Ovary (tissue), 9 donors: ENCODE measurements around the gene FRY. TPM values are rescaled to one million over a fixed set of nuclear protein-coding genes. Genes with fewer than 3 reads are reported as not detected.

Source experiments
- DNase-seq, 5 donors: peaks; one replicate each; pipeline ENCODE4 v3.0.0-alpha.2; 2019 to 2020
- H3K27ac ChIP-seq, 2 donors: fragments of 200-600 bp; one replicate each; pipeline versions ENCODE4 v1.5.1 to v1.8.0; 2019 to 2022
- H3K27me3 ChIP-seq: fragments of 200-600 bp; one replicate; pipeline ENCODE4 v1.8.0; 2022
- H3K36me3 ChIP-seq: fragments of 200-600 bp; sonication (generic); one replicate; pipeline ENCODE4 v1.5.1; 2019
- H3K4me1 ChIP-seq: one replicate; pipeline ENCODE4 v1.8.1; 2013; ENCODE audit warnings: mild to moderate bottlenecking, moderate library complexity; ENCODE audit not compliant: insufficient read depth
- H3K4me3 ChIP-seq: fragments of 200-600 bp; sonication (generic); one replicate; pipeline ENCODE4 v1.5.1; 2017
- H3K9me3 ChIP-seq, 2 donors: fragments of 200-600 bp in 1 of 2; sonication (generic) in 1 of 2; one replicate each; pipeline versions ENCODE4 v1.5.1 to v1.8.1; 2013 to 2019; ENCODE audit warnings: mild to moderate bottlenecking in 1 of 2, moderate library complexity in 1 of 2
- EP300 ChIP-seq: sonication (generic); formaldehyde crosslinking; IDR thresholded peaks from one replicate; pipeline ENCODE4 v1.6.1; 2017; ENCODE audit warnings: antibody characterized with exemption
- POLR2A ChIP-seq: fragments of 450-650 bp; IDR thresholded peaks from one replicate; pipeline ENCODE4 v1.6.1; 2017; ENCODE audit warnings: antibody characterized with exemption, mild to moderate bottlenecking, moderate library complexity
- WGBS, 3 donors: extraction: QIAGEN DNeasy Blood & Tissue Kit in 1 of 3; methylation state at CpG; one replicate each; pipeline versions ENCODE4 v1.1.5 to v1.1.7; 2013 to 2017; 5-methylcytosine and 5-hydroxymethylcytosine counted together
- intact Hi-C, 4 donors: fragments of 100-400 bp; cut with DNase I; formaldehyde crosslinking; loops; one replicate each; pipeline versions ENCODE4 v1.11.0 to v1.15.1; 2022 to 2023
- polyA plus RNA-seq, 2 donors: library from polyadenylated mRNA; stranded (reverse); fragments of 200-250 nt in 1 of 2; fragments of 350-450 nt in 1 of 2; fragmentation: Illumina TruSeq in 1 of 2; extraction: RNeasy Lipid Tissue Mini Kit (QIAGEN cat#74804) in 1 of 2; gene quantifications; one replicate each; pipeline ENCODE4 v1.2.3, GENCODE V29; 2013 to 2014
- total RNA-seq, 7 donors: library from RNA; depleted of rRNA in 2 of 7; stranded (reverse); fragments of >200 nt in 2 of 7; fragmentation: NEBNext Ultra II Directional in 3 of 7; extraction: Animal tissue kit (Norgen Biotek cat#: 25700) in 3 of 7; gene quantifications; one replicate each; pipeline versions ENCODE4 v1.1.0 to v1.2.4, GENCODE V29; 2016 to 2023
- TF ChIP-seq, protein P1 (sequence below), 3 donors: fragments of 450-650 bp in 2 of 3; fragments of 200-600 bp in 1 of 3; IDR thresholded peaks; one replicate each; pipeline versions ENCODE4 v1.5.1 to v1.8.0; 2016 to 2022; ENCODE audit warnings: antibody characterized with exemption in 3 of 3, mild to moderate bottlenecking in 1 of 3
- donor health status: DM: no; HTN: no; CAD: no; lungs with moderate emphysema.
- donor health status: DM: no; HTN: no; CAD: no.
- donor health status: Bipolar disorder and iron deficiency.
- donor health status: DM: yes; HTN: yes; CAD: no.
- donor health status: DM: no; HTN: no; CAD: no.
- donor health status: DM: yes; HTN: yes; CAD: no.

FRY gene
- total and polyA plus RNA-seq, 9 donors: 11.6 to 36.7 (median 19.4) TPM

GRCh38 chr13:32080328-32080744, 48.8 kb downstream of the FRY start:
- DNase-seq: no peak
- no peak for TF ChIP-seq POLR2A
- no peak for TF ChIP-seq EP300
- TF ChIP-seq, protein P1, sequence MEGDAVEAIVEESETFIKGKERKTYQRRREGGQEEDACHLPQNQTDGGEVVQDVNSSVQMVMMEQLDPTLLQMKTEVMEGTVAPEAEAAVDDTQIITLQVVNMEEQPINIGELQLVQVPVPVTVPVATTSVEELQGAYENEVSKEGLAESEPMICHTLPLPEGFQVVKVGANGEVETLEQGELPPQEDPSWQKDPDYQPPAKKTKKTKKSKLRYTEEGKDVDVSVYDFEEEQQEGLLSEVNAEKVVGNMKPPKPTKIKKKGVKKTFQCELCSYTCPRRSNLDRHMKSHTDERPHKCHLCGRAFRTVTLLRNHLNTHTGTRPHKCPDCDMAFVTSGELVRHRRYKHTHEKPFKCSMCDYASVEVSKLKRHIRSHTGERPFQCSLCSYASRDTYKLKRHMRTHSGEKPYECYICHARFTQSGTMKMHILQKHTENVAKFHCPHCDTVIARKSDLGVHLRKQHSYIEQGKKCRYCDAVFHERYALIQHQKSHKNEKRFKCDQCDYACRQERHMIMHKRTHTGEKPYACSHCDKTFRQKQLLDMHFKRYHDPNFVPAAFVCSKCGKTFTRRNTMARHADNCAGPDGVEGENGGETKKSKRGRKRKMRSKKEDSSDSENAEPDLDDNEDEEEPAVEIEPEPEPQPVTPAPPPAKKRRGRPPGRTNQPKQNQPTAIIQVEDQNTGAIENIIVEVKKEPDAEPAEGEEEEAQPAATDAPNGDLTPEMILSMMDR (IDR thresholded peaks at IDR 0.05): no peak
- 72 to 85% (median 80%) methylated on average over 1 of the region's 1 CpG for WGBS, 3 donors
- no peak overlapping the region for H3K4me3 ChIP-seq
- no peaks in the 10 kb centered on the region for H3K4me1 ChIP-seq
- H3K27me3 ChIP-seq: no peaks in the 10 kb centered on the region
- intact Hi-C loops: no loop called here
- H3K27ac ChIP-seq: no peak overlapping the region
- H3K9me3 ChIP-seq: no peaks in the 10 kb centered on the region
- no peaks in the 10 kb centered on the region for H3K36me3 ChIP-seq

- no peaks in the 10 kb centered on the region for H3K9me3 ChIP-seq
- no peak overlapping the region for H3K4me3 ChIP-seq
- DNase-seq: no peak
- TF ChIP-seq, protein P1 (IDR thresholded peaks at IDR 0.05): no peak
- TF ChIP-seq EP300 (no peak), POLR2A (no peak)
- WGBS, 3 donors: 94 to 98% (median 96%) methylated on average over 2 of the region's 2 CpGs
- intact Hi-C loops: no loop called here
- no peaks in the 10 kb centered on the region for H3K4me1 ChIP-seq
- no peak overlapping the region for H3K27ac ChIP-seq
- H3K27me3 ChIP-seq: no peaks in the 10 kb centered on the region
- no peaks in the 10 kb centered on the region for H3K36me3 ChIP-seq
Observed at GRCh38 chr13:32081591-32081990, 50.0 kb downstream of the FRY start.

DNA sequence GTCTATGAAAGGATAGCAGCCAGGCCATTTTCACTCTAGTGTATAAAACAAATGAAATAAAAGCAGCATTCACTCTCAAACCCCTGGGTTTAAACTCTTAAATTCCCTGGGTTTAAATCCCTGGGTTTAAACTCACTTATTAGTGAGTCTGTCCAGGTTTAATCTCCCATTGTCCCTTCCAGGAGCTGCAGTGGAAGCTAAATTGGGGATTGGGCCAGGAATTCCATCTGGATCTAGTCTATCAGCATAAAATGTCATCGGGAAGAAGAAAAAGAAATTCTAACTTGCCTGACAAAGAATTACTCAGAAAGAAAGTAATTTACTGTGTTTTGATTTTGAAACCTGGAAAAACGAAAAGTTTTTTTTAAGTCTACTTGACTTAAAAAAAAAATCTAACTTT, 54.8 kb downstream of the FRY start:
- no peaks in the 10 kb centered on the region for H3K9me3 ChIP-seq
- no peak for TF ChIP-seq EP300
- TF ChIP-seq, protein P1 (IDR thresholded peaks at IDR 0.05): no peak
- no peak for TF ChIP-seq POLR2A
- H3K27ac ChIP-seq: no peak overlapping the region
- H3K36me3 ChIP-seq: no peaks in the 10 kb centered on the region
- peaks cover 3% of the 10 kb centered on the region for H3K4me1 ChIP-seq
- H3K27me3 ChIP-seq: no peaks in the 10 kb centered on the region
- no peak for DNase-seq
- H3K4me3 ChIP-seq: no peak overlapping the region
- 3 to 18% (median 10%) methylated on average over 2 of the region's 2 CpGs for WGBS, 3 donors
- intact Hi-C loops: no loop called here

GRCh38 chr13:32086791-32087441, 55.3 kb downstream of the FRY start:
- Histone ChIP-seq H3K36me3 (no peaks in the 10 kb centered on the region), H3K4me1 (peaks cover 3% of the 10 kb centered on the region), H3K27me3 (no peaks in the 10 kb centered on the region), H3K9me3 (no peaks in the 10 kb centered on the region), H3K27ac (no peak overlapping the region), H3K4me3 (no peak overlapping the region)
- intact Hi-C loops: no loop called here
- TF ChIP-seq, protein P1 (IDR thresholded peaks at IDR 0.05): no peak
- TF ChIP-seq POLR2A: no peak
- TF ChIP-seq EP300: no peak
- no peak for DNase-seq
- 31 to 45% (median 45%) methylated on average over 4 of the region's 4 CpGs for WGBS, 3 donors
